ENCODE measurements around the gene IRF2BPL. TPM values are rescaled to one million over a fixed set of nuclear protein-coding genes. Genes with fewer than 3 reads are reported as not detected.

The IRF2BPL gene
- total RNA-seq, 4 donors from 2014 or later, result 10.3 to 20.6 (median 16.4) TPM

- no peak for DNase-seq
These were observed 9.7 kb downstream of the IRF2BPL start for GRCh38 chr14:77018785-77019184.

GRCh38 chr14:77017666-77018065, 10.8 kb downstream of the IRF2BPL start:
- Histone ChIP-seq H3K27ac (no peak overlapping the region), H3K36me3 (no peaks in the 10 kb centered on the region), H3K27me3 (no peaks in the 10 kb centered on the region), H3K4me1 (peaks cover 0 to 8% (median 0%) of the 10 kb centered on the region in 4 donors), H3K4me3 (no peak overlapping the region), H3K9me3 (no peaks in the 10 kb centered on the region)
- DNase-seq, result no peak
- TF ChIP-seq POLR2A (IDR thresholded peaks at IDR 0.05), result no peak
- TF ChIP-seq, protein P1, sequence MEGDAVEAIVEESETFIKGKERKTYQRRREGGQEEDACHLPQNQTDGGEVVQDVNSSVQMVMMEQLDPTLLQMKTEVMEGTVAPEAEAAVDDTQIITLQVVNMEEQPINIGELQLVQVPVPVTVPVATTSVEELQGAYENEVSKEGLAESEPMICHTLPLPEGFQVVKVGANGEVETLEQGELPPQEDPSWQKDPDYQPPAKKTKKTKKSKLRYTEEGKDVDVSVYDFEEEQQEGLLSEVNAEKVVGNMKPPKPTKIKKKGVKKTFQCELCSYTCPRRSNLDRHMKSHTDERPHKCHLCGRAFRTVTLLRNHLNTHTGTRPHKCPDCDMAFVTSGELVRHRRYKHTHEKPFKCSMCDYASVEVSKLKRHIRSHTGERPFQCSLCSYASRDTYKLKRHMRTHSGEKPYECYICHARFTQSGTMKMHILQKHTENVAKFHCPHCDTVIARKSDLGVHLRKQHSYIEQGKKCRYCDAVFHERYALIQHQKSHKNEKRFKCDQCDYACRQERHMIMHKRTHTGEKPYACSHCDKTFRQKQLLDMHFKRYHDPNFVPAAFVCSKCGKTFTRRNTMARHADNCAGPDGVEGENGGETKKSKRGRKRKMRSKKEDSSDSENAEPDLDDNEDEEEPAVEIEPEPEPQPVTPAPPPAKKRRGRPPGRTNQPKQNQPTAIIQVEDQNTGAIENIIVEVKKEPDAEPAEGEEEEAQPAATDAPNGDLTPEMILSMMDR (IDR thresholded peaks at IDR 0.05), result no peak

More at GRCh38 chr14:77018785-77019184, 9.7 kb downstream of the IRF2BPL start:
- Histone ChIP-seq H3K27me3 (no peaks in the 10 kb centered on the region), H3K4me1 (peaks cover 0 to 20% (median 2%) of the 10 kb centered on the region in 4 donors), H3K27ac (no peak overlapping the region), H3K36me3 (no peaks in the 10 kb centered on the region), H3K4me3 (no peak overlapping the region), H3K9me3 (no peaks in the 10 kb centered on the region)
- TF ChIP-seq, protein P1 (IDR thresholded peaks at IDR 0.05), result no peak
- TF ChIP-seq POLR2A (IDR thresholded peaks at IDR 0.05), result no peak

GRCh38 chr14:77014734-77015133, 13.8 kb downstream of the IRF2BPL start:
- TF ChIP-seq, protein P1 (IDR thresholded peaks at IDR 0.05), result no peak
- TF ChIP-seq POLR2A (IDR thresholded peaks at IDR 0.05), result no peak
- no peaks in the 10 kb centered on the region for H3K36me3 ChIP-seq
- H3K9me3 ChIP-seq, result no peaks in the 10 kb centered on the region
- H3K27me3 ChIP-seq, result no peaks in the 10 kb centered on the region
- DNase-seq, result no peak
- H3K4me1 ChIP-seq, result no peaks in the 10 kb centered on the region
- H3K27ac ChIP-seq, result no peak overlapping the region
- no peak overlapping the region for H3K4me3 ChIP-seq

DNA sequence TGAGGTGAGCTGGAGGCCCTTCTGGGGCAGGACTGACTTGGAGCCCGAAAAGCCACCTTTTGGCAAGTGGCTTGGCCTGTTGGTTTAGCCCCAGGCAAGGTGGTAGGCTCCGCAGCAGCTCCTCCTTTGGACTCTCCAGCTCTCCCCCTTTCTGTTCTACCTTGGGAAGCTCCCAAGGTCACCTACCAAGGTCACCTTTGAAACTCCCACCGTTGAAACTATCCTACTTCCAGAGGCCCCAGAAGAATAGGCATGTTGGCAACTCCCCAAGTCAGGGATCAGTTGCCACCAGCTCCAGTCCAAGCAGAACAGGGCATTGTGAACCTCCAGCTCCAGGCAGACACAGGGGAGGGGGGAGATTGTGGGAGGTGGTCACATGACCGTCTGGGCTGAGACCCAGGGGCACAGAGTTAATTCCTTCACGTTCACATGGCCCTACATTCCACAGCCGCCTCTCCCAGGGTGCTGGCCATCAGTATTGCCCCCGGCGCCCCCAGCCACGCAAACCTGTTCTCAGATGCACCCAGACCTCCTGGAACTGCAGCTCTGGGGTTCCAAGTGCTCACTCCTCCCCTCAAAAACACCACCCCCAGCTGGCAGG, 14.4 kb downstream of the IRF2BPL start:
- TF ChIP-seq, protein P1 (IDR thresholded peaks at IDR 0.05), result no peak
- no peak for TF ChIP-seq POLR2A (IDR thresholded peaks at IDR 0.05)
- Histone ChIP-seq H3K4me3 (no peak overlapping the region), H3K9me3 (no peaks in the 10 kb centered on the region), H3K27me3 (no peaks in the 10 kb centered on the region), H3K36me3 (no peaks in the 10 kb centered on the region), H3K27ac (no peak overlapping the region), H3K4me1 (no peaks in the 10 kb centered on the region)
- no peak for DNase-seq

DNA sequence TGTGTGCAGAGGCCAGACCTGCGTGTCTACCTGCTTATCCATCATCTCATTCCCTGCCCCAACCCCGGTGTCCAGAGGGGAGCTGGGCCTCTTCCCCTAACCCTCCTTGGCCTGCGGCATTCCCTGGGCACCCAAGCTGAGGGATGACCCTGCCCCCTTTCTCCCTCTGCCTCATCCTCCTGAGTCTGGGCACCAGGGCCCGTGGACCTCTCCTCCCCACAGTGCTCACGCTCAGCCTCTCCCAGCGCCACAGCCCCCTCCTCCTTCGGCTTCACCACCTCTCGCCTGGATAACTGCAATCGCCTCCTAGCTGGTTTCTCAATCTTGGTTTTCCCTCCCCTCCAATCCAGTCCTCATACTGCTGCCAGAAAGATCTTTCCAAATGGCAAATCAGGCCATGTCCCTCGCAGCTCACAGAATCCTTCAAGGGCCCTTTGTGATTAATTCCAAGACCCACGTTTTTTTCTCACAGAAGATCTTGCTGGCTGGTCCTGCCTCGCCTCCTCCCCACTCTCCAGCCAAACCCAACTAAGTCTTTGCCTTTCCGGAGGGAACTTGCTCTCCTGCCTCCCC, 16.2 kb downstream of the IRF2BPL start:
- no peak overlapping the region for H3K27ac ChIP-seq
- no peaks in the 10 kb centered on the region for H3K9me3 ChIP-seq
- TF ChIP-seq POLR2A (IDR thresholded peaks at IDR 0.05), result no peak
- TF ChIP-seq, protein P1 (IDR thresholded peaks at IDR 0.05), result no peak
- no peaks in the 10 kb centered on the region for H3K36me3 ChIP-seq
- no peaks in the 10 kb centered on the region for H3K27me3 ChIP-seq
- no peak for DNase-seq
- peaks cover 0 to 9% (median 0%) of the 10 kb centered on the region in 4 donors for H3K4me1 ChIP-seq
- no peak overlapping the region for H3K4me3 ChIP-seq
